ENCODE data around the gene ACVRL1. TPM values are rescaled to one million over a fixed set of nuclear protein-coding genes. Genes with fewer than 3 reads are reported as not detected.

ACVRL1 gene
- total and polyA plus RNA-seq, 10 of the 15 experiments (the other 5 are each of a cell fraction or from before 2014, with no cell fraction given) = not detected

DNA sequence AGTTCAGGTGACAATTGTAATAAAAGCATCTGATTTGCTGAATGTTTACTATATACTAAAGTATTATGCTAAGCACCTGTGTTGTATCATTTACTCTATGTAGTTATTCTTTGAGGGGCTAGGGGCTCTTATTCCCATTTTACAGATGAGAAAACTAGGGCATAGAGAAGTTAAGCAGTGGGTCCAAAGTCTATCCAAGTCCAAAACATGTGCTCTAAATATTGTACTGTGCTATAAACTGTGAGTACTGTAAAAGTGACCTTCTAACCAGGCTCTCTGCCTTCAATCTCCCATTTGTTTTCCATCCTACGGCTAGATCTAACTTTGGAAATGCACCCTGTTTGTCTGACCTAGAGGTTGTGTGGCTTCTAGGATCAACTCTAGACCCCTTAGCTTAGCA is 53.2 kb downstream of the ACVRL1 start:
- no peak for ATAC-seq
- H3K9ac ChIP-seq (ENCODE audit: control insufficient read depth, insufficient read depth, low read length) = no peak overlapping the region
- no peaks in the 10 kb centered on the region for H3K36me3 ChIP-seq (ENCODE audit: control insufficient read depth in 2 of 2, insufficient read depth in 2 of 2, low read length in 1 of 2)
- H3K27me3 ChIP-seq (replicated peaks in 1 of 2; ENCODE audit: control insufficient read depth in 2 of 2, insufficient read depth in 2 of 2, low read length in 1 of 2) = 0 out of 4 replicates have a peak, but pooled peaks cover 0 to 6% of the 10 kb centered on the region in 2 experiments
- no peaks in the 10 kb centered on the region for H3K79me2 ChIP-seq (ENCODE audit: control insufficient read depth, insufficient read depth, low read length)
- H2AFZ ChIP-seq (ENCODE audit: control insufficient read depth, low read depth, low read length) = no peak overlapping the region
- RAD21 ChIA-PET (ENCODE audit: unreplicated experiment) = no interaction called here
- CTCF ChIA-PET = interaction anchor here (1.7 kb wide), 1 partner anchor 63 kb away, joined by 4 read pairs; no protein-coding TSS in a partner anchor
- no TSS peak for BruUV-seq (replicated peaks)
- FAIRE-seq = no peak
- SMC1A ChIA-PET (ENCODE audit: uncharacterized antibody, unreplicated experiment) = no interaction called here
- H3K4me1 ChIP-seq (ENCODE audit: control insufficient read depth, insufficient read depth, low read length) = no peaks in the 10 kb centered on the region
- intact Hi-C loops (cut with micrococcal nuclease; ENCODE audit: unreplicated experiment) (no loop called here), in situ Hi-C loops (cut with MboI) (no loop called here)
- no peaks in the 10 kb centered on the region for H4K20me1 ChIP-seq (ENCODE audit: control insufficient read depth, insufficient read depth)
- POLR2A ChIA-PET = no interaction called here
- H3K9me3 ChIP-seq (replicated peaks; ENCODE audit: control insufficient read depth, insufficient read depth, low read length) = no peaks in the 10 kb centered on the region; the same call in 2 of the 3 replicates
- TF ChIP-seq RCOR1 (conservative IDR thresholded peaks at IDR 0.05; ENCODE audit: low read depth, low read length) (no peak), EED (IDR thresholded peaks at IDR 0.05; ENCODE audit: low read depth) (no peak), ATF7 (IDR thresholded peaks at IDR 0.05; ENCODE audit: low read depth) (no peak), SMC3 (IDR thresholded peaks at IDR 0.05; ENCODE audit: borderline replicate concordance, low read length) (no peak), RFX5 (IDR thresholded peaks at IDR 0.05; ENCODE audit: low read depth, low read length) (no peak), CREB1 (IDR thresholded peaks at IDR 0.05; ENCODE audit: low read depth) (no peak)
- TF ChIP-seq, protein P1, sequence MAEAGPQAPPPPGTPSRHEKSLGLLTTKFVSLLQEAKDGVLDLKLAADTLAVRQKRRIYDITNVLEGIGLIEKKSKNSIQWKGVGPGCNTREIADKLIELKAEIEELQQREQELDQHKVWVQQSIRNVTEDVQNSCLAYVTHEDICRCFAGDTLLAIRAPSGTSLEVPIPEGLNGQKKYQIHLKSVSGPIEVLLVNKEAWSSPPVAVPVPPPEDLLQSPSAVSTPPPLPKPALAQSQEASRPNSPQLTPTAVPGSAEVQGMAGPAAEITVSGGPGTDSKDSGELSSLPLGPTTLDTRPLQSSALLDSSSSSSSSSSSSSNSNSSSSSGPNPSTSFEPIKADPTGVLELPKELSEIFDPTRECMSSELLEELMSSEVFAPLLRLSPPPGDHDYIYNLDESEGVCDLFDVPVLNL (IDR thresholded peaks at IDR 0.05; ENCODE audit: low read depth, low read length) = no peak
- TF ChIP-seq, protein P2, sequence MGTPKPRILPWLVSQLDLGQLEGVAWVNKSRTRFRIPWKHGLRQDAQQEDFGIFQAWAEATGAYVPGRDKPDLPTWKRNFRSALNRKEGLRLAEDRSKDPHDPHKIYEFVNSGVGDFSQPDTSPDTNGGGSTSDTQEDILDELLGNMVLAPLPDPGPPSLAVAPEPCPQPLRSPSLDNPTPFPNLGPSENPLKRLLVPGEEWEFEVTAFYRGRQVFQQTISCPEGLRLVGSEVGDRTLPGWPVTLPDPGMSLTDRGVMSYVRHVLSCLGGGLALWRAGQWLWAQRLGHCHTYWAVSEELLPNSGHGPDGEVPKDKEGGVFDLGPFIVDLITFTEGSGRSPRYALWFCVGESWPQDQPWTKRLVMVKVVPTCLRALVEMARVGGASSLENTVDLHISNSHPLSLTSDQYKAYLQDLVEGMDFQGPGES (IDR thresholded peaks at IDR 0.05) = no peak
- TF ChIP-seq, protein P3, sequence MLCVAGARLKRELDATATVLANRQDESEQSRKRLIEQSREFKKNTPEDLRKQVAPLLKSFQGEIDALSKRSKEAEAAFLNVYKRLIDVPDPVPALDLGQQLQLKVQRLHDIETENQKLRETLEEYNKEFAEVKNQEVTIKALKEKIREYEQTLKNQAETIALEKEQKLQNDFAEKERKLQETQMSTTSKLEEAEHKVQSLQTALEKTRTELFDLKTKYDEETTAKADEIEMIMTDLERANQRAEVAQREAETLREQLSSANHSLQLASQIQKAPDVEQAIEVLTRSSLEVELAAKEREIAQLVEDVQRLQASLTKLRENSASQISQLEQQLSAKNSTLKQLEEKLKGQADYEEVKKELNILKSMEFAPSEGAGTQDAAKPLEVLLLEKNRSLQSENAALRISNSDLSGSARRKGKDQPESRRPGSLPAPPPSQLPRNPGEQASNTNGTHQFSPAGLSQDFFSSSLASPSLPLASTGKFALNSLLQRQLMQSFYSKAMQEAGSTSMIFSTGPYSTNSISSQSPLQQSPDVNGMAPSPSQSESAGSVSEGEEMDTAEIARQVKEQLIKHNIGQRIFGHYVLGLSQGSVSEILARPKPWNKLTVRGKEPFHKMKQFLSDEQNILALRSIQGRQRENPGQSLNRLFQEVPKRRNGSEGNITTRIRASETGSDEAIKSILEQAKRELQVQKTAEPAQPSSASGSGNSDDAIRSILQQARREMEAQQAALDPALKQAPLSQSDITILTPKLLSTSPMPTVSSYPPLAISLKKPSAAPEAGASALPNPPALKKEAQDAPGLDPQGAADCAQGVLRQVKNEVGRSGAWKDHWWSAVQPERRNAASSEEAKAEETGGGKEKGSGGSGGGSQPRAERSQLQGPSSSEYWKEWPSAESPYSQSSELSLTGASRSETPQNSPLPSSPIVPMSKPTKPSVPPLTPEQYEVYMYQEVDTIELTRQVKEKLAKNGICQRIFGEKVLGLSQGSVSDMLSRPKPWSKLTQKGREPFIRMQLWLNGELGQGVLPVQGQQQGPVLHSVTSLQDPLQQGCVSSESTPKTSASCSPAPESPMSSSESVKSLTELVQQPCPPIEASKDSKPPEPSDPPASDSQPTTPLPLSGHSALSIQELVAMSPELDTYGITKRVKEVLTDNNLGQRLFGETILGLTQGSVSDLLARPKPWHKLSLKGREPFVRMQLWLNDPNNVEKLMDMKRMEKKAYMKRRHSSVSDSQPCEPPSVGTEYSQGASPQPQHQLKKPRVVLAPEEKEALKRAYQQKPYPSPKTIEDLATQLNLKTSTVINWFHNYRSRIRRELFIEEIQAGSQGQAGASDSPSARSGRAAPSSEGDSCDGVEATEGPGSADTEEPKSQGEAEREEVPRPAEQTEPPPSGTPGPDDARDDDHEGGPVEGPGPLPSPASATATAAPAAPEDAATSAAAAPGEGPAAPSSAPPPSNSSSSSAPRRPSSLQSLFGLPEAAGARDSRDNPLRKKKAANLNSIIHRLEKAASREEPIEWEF (IDR thresholded peaks at IDR 0.05; ENCODE audit: insufficient replicate concordance, low read depth, low read length) = no peak
- 83% methylated on average over 1 of the region's 1 CpG for WGBS (ENCODE audit: insufficient coverage, insufficient replicate concordance, low lambda C conversion rate, missing lambda C conversion rate)
- H3K4me3 ChIP-seq = no peak overlapping the region
- no peak for DNase-seq (ENCODE audit: low read depth, low spot score)
- no peak overlapping the region for H3K4me2 ChIP-seq (ENCODE audit: control insufficient read depth, insufficient read depth)
- H3K27ac ChIP-seq (ENCODE audit: control insufficient read depth, insufficient read depth) = no peak overlapping the region

Measured in GM12878 (cell line).